ENCODE results near the gene ATG101. TPM values are rescaled to one million over a fixed set of nuclear protein-coding genes. Genes with fewer than 3 reads are reported as not detected.

ATG101 gene
- total and polyA plus RNA-seq, 2 of the 13 experiments (the other 11 are each of a cell fraction or from before 2014, with no cell fraction given) = 58.2 to 67.7 TPM

- no TSS peak for BruUV-seq (replicated peaks)
- POLR2A ChIA-PET = interaction anchor here (1.2 to 1.5 kb wide), 2 partner anchors 14 to 16 kb away, joined by 3 to 4 read pairs; no protein-coding TSS in a partner anchor
- intact Hi-C loops (cut with micrococcal nuclease; ENCODE audit: unreplicated experiment) = no loop called here
- TF ChIP-seq CSRNP2 (CRISPR knock-in tag; conservative IDR thresholded peaks at IDR 0.05; ENCODE audit: low read depth) (no peak), SAFB2 (CRISPR knock-in tag; IDR thresholded peaks at IDR 0.05; ENCODE audit: borderline replicate concordance, low read depth) (no peak), ZFP37 (CRISPR knock-in tag; IDR thresholded peaks at IDR 0.05; ENCODE audit: borderline replicate concordance) (no peak), FUBP1 (CRISPR knock-in tag; IDR thresholded peaks at IDR 0.05; ENCODE audit: borderline replicate concordance) (no peak), ZNF501 (CRISPR knock-in tag; IDR thresholded peaks at IDR 0.05) (no peak), GMEB2 (CRISPR knock-in tag; IDR thresholded peaks at IDR 0.05; ENCODE audit: low read depth) (no peak), SRSF9 (IDR thresholded peaks at IDR 0.05; ENCODE audit: borderline replicate concordance, insufficient read depth, low read depth, low read length, poor library complexity, severe bottlenecking) (no peak), NR2C2 (CRISPR knock-in tag; IDR thresholded peaks at IDR 0.05; ENCODE audit: borderline replicate concordance) (no peak), TFDP1 (CRISPR knock-in tag; IDR thresholded peaks at IDR 0.05; ENCODE audit: borderline replicate concordance) (no peak), ZNF691 (CRISPR knock-in tag; IDR thresholded peaks at IDR 0.05; ENCODE audit: borderline replicate concordance, low read depth) (no peak), PRDM15 (CRISPR knock-in tag; IDR thresholded peaks at IDR 0.05) (no peak), HIVEP1 (CRISPR knock-in tag; IDR thresholded peaks at IDR 0.05) (no peak)
These were observed 22.9 kb upstream of the ATG101 start for GRCh38 chr12:52046859-52047258.

More at GRCh38 chr12:52046859-52047258, 22.9 kb upstream of the ATG101 start:
- Histone ChIP-seq H3K4me2 (ENCODE audit: low read depth, low read length) (no peak overlapping the region), H3K36me3 (replicated peaks in 1 of 2; ENCODE audit: control insufficient read depth in 1 of 2, insufficient read depth in 2 of 2, low read length in 2 of 2) (no peaks in the 10 kb centered on the region), H3K4me3 (replicated peaks in 1 of 3; ENCODE audit: insufficient read depth in 1 of 3, low read depth in 2 of 3, low read length in 3 of 3) (no peak overlapping the region), H3K9me3 (ENCODE audit: low read length) (no peaks in the 10 kb centered on the region), H3K4me1 (ENCODE audit: insufficient read depth, low read length) (peaks cover 67% of the 10 kb centered on the region), H2AFZ (ENCODE audit: low read length) (no peak overlapping the region), H3K9ac (ENCODE audit: insufficient read depth, low read depth, low read length) (no peak overlapping the region), H3K79me2 (ENCODE audit: insufficient read depth, low read length) (peaks cover 5% of the 10 kb centered on the region), H3K27me3 (ENCODE audit: control insufficient read depth in 1 of 2, insufficient read depth in 2 of 2, low read length in 2 of 2) (no peaks in the 10 kb centered on the region; a peak in 1 of 5 replicates), H3K27ac (ENCODE audit: extremely low read length, insufficient read depth, low read length) (no peak overlapping the region), H4K20me1 (ENCODE audit: insufficient read depth, low read length) (no peaks in the 10 kb centered on the region)
- in situ Hi-C loops (cut with HindIII; ENCODE audit: extremely low pct_ligation_motif_present, low pct_unique_long_range_greater_than_20kb) = no loop called here
- 63% methylated on average over 7 of the region's 7 CpGs for WGBS (ENCODE audit: low lambda C conversion rate)
- no peak for DNase-seq (ENCODE audit: low spot score)
- no peak for ATAC-seq
- FAIRE-seq = no peak
- CTCF ChIA-PET (ENCODE audit: low intra/inter-chr PET ratio, low total read pairs) = no interaction called here

All from HepG2 (cell line).